ENCODE data around the gene GOLPH3L. TPM values are rescaled to one million over a fixed set of nuclear protein-coding genes. Genes with fewer than 3 reads are reported as not detected.
A peak's percentile ranks its signal among the peaks of the same experiment; 100 is the strongest.

The GOLPH3L gene
- total RNA-seq, 1 experiment from 2014 or later, result 19.6 TPM

DNA sequence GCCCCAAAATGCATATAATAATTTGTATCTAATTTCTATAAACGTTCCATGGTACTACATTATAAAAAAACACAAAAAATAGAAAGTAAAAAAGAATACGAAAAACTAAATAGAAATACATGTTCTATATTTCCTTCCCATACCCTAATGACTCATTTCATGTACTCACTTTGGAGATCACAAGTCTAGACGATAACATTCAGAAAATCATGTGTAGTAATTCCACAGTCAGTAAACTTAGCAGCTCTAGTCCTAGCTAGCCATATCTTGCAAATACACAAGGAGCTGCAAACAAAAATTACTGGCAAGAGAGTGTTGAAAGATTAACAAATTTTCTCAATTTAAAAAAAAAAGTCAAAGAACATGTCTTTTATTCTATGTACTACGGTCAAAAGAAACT is 1.4 kb downstream of the GOLPH3L start:
- in situ Hi-C loops (cut with HindIII; ENCODE audit: low pct_unique_long_range_greater_than_20kb, low sequenced_read_pairs), result no loop called here
- peaks cover 19% of the 10 kb centered on the region for H3K36me3 ChIP-seq (ENCODE audit: control insufficient read depth, insufficient read depth, low read length)
- H3K4me1 ChIP-seq (ENCODE audit: control insufficient read depth, insufficient read depth, low read length), result peaks cover 8% of the 10 kb centered on the region; the same call in 1 of the 2 replicates
- no peaks in the 10 kb centered on the region for H3K27me3 ChIP-seq (ENCODE audit: control insufficient read depth, insufficient read depth, low read length)
- ATAC-seq (no peak), DNase-seq (ENCODE audit: low read depth, low spot score) (no peak)
- TF ChIP-seq SIN3A (IDR thresholded peaks at IDR 0.05; ENCODE audit: borderline replicate concordance, insufficient read depth, low read depth, low read length), result no peak
- no peak for TF ChIP-seq POLR2AphosphoS5 (IDR thresholded peaks at IDR 0.05; ENCODE audit: low read depth, low read length)
- TF ChIP-seq, protein P1, sequence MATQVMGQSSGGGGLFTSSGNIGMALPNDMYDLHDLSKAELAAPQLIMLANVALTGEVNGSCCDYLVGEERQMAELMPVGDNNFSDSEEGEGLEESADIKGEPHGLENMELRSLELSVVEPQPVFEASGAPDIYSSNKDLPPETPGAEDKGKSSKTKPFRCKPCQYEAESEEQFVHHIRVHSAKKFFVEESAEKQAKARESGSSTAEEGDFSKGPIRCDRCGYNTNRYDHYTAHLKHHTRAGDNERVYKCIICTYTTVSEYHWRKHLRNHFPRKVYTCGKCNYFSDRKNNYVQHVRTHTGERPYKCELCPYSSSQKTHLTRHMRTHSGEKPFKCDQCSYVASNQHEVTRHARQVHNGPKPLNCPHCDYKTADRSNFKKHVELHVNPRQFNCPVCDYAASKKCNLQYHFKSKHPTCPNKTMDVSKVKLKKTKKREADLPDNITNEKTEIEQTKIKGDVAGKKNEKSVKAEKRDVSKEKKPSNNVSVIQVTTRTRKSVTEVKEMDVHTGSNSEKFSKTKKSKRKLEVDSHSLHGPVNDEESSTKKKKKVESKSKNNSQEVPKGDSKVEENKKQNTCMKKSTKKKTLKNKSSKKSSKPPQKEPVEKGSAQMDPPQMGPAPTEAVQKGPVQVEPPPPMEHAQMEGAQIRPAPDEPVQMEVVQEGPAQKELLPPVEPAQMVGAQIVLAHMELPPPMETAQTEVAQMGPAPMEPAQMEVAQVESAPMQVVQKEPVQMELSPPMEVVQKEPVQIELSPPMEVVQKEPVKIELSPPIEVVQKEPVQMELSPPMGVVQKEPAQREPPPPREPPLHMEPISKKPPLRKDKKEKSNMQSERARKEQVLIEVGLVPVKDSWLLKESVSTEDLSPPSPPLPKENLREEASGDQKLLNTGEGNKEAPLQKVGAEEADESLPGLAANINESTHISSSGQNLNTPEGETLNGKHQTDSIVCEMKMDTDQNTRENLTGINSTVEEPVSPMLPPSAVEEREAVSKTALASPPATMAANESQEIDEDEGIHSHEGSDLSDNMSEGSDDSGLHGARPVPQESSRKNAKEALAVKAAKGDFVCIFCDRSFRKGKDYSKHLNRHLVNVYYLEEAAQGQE (IDR thresholded peaks at IDR 0.05; ENCODE audit: insufficient read depth in 1 of 2, low read depth in 2 of 2, low read length in 1 of 2), result no peak
- TF ChIP-seq, protein P2, sequence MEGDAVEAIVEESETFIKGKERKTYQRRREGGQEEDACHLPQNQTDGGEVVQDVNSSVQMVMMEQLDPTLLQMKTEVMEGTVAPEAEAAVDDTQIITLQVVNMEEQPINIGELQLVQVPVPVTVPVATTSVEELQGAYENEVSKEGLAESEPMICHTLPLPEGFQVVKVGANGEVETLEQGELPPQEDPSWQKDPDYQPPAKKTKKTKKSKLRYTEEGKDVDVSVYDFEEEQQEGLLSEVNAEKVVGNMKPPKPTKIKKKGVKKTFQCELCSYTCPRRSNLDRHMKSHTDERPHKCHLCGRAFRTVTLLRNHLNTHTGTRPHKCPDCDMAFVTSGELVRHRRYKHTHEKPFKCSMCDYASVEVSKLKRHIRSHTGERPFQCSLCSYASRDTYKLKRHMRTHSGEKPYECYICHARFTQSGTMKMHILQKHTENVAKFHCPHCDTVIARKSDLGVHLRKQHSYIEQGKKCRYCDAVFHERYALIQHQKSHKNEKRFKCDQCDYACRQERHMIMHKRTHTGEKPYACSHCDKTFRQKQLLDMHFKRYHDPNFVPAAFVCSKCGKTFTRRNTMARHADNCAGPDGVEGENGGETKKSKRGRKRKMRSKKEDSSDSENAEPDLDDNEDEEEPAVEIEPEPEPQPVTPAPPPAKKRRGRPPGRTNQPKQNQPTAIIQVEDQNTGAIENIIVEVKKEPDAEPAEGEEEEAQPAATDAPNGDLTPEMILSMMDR (IDR thresholded peaks at IDR 0.05), result no peak
- TF ChIP-seq TCF7L2 (IDR thresholded peaks at IDR 0.05; ENCODE audit: low read depth, low read length), result no peak
- H3K4me3 ChIP-seq (ENCODE audit: low read depth in 2 of 2, low read length in 2 of 2), result no peak overlapping the region
- no TSS peak for BruUV-seq (replicated peaks)
- POLR2A ChIA-PET, result no interaction called here
- CTCF ChIA-PET, result no interaction called here
- intact Hi-C loops (cut with micrococcal nuclease; ENCODE audit: unreplicated experiment), result no loop called here
- H3K9me3 ChIP-seq (ENCODE audit: control insufficient read depth, insufficient read depth, low read depth, low read length), result no peaks in the 10 kb centered on the region
- H3K27ac ChIP-seq (ENCODE audit: low read length), result no peak overlapping the region

DNA sequence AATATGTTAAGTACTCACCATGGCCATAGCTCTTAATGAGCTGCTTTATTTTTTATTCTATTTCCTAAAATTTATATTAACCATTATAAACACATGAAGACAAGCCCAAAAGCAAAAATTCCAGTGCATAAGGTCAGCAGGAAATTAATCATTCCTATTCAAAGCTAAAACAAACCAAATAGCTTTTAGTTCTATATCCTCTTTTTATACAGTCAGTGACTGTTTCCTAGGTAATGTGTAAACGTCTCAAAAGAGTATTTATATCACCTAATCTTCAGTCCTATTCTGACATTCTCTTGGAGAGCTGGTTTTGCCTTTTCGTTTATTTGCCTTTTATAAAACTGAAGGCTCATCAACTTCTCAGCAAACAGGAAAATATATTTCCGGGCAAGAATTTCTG is 4.2 kb downstream of the GOLPH3L start:
- H3K27ac ChIP-seq (ENCODE audit: low read length), result no peak overlapping the region
- POLR2A ChIA-PET, result no interaction called here
- TF ChIP-seq TCF7L2 (IDR thresholded peaks at IDR 0.05; ENCODE audit: low read depth, low read length) (no peak), SIN3A (IDR thresholded peaks at IDR 0.05; ENCODE audit: borderline replicate concordance, insufficient read depth, low read depth, low read length) (no peak)
- TF ChIP-seq, protein P2 (IDR thresholded peaks at IDR 0.05), result no peak
- CTCF ChIA-PET, result no interaction called here
- H3K27me3 ChIP-seq (ENCODE audit: control insufficient read depth, insufficient read depth, low read length), result no peaks in the 10 kb centered on the region
- intact Hi-C loops (cut with micrococcal nuclease; ENCODE audit: unreplicated experiment), result no loop called here
- H3K4me3 ChIP-seq (ENCODE audit: low read depth in 2 of 2, low read length in 2 of 2), result no peak overlapping the region
- no peak for DNase-seq (ENCODE audit: low read depth, low spot score)
- peaks cover 19% of the 10 kb centered on the region for H3K36me3 ChIP-seq (ENCODE audit: control insufficient read depth, insufficient read depth, low read length)
- BruUV-seq (replicated peaks), result TSS peak; percentile 3
- peaks cover 8% of the 10 kb centered on the region; the same call in 1 of the 2 replicates for H3K4me1 ChIP-seq (ENCODE audit: control insufficient read depth, insufficient read depth, low read length)
- in situ Hi-C loops (cut with HindIII; ENCODE audit: low pct_unique_long_range_greater_than_20kb, low sequenced_read_pairs), result no loop called here
- no peak for ATAC-seq
- no peaks in the 10 kb centered on the region for H3K9me3 ChIP-seq (ENCODE audit: control insufficient read depth, insufficient read depth, low read depth, low read length)

Data from Panc1 (cell line).